DOHH2 (cell line): ENCODE results near the gene MTFP1.

Source experiments
- H3F3A ChIP-seq: fragments of 200-600 bp; sonication (generic), shearing (Covaris generic); 2 replicates; pipeline ENCODE4 v1.6.0; 2016; ENCODE audit warnings: antibody characterized with exemption, mild to moderate bottlenecking; ENCODE audit not compliant: control insufficient read depth, insufficient read depth
- H3K27ac ChIP-seq: fragments of 200-600 bp; sonication (generic); 2 replicates; pipeline ENCODE4 v1.5.1; 2014; ENCODE audit warnings: low read depth, mild to moderate bottlenecking, low read length, moderate library complexity
- H3K27me3 ChIP-seq: fragments of 200-600 bp; sonication (generic); 2 replicates; pipeline ENCODE4 v1.6.1; 2014; ENCODE audit warnings: mild to moderate bottlenecking, low read length, mixed read lengths; ENCODE audit not compliant: control insufficient read depth
- H3K36me3 ChIP-seq: fragments of 200-600 bp; sonication (generic); 2 replicates; pipeline ENCODE4 v1.6.1; 2014; ENCODE audit warnings: mild to moderate bottlenecking, low read length, moderate library complexity, mixed read lengths; ENCODE audit not compliant: control insufficient read depth
- H3K4me1 ChIP-seq: fragments of 200-600 bp; sonication (generic); 2 replicates; pipeline ENCODE4 v1.6.1; 2014; ENCODE audit warnings: mild to moderate bottlenecking, low read length, mixed read lengths; ENCODE audit not compliant: control insufficient read depth
- H3K4me2 ChIP-seq: fragments of 200-600 bp; sonication (generic); 2 replicates; pipeline ENCODE4 v1.6.0; 2014; ENCODE audit warnings: mild to moderate bottlenecking, low read length, moderate library complexity
- H3K4me3 ChIP-seq: fragments of 200-600 bp; sonication (generic); 2 replicates; pipeline ENCODE4 v1.5.1; 2014; ENCODE audit warnings: mild to moderate bottlenecking, low read length, mixed read lengths
- H3K79me2 ChIP-seq: fragments of 200-600 bp; sonication (generic); 2 replicates; pipeline ENCODE4 v1.6.1; 2014; ENCODE audit warnings: mild to moderate bottlenecking, low read length, mixed read lengths; ENCODE audit not compliant: control insufficient read depth
- H3K9me2 ChIP-seq: fragments of 200-600 bp; sonication (generic); replicated peaks from 2 replicates; pipeline ENCODE4 v1.6.1; 2014; ENCODE audit warnings: mild to moderate bottlenecking, low read length, mixed read lengths; ENCODE audit not compliant: control insufficient read depth
- H3K9me3 ChIP-seq: fragments of 200-600 bp; sonication (generic); 2 replicates; pipeline ENCODE4 v1.6.1; 2014; ENCODE audit warnings: antibody characterized with exemption, low read length, mixed read lengths; ENCODE audit not compliant: control insufficient read depth, insufficient read depth
- H4K20me1 ChIP-seq: fragments of 200-600 bp; sonication (generic); 2 replicates; pipeline ENCODE4 v1.6.0; 2014; ENCODE audit warnings: low read depth, mild to moderate bottlenecking, antibody characterized with exemption, low read length, moderate library complexity; ENCODE audit not compliant: control insufficient read depth, insufficient read depth
- CTCF ChIP-seq: fragments of 200-600 bp; sonication (generic); IDR thresholded peaks from one replicate; pipeline ENCODE4 v1.5.1; 2014; ENCODE audit warnings: antibody characterized with exemption, mild to moderate bottlenecking, low read depth, low read length; ENCODE audit not compliant: poor library complexity, severe bottlenecking
- EZH2phosphoT487 ChIP-seq: fragments of 200-600 bp; sonication (generic); IDR thresholded peaks from 2 replicates; pipeline ENCODE4 v1.6.1; 2017; ENCODE audit warnings: borderline replicate concordance, mild to moderate bottlenecking, antibody characterized with exemption, low read length, moderate library complexity, mixed read lengths

MTFP1 gene

GRCh38 chr22:30414525-30415047 lies 11.0 kb upstream of the MTFP1 start:
- no peak for TF ChIP-seq EZH2phosphoT487
- no peak for TF ChIP-seq CTCF
- Histone ChIP-seq H3K9me2 (no peaks in the 10 kb centered on the region), H3K27ac (no peak overlapping the region), H3K4me2 (no peak overlapping the region), H3K9me3 (no peaks in the 10 kb centered on the region), H3K79me2 (no peaks in the 10 kb centered on the region), H3K4me3 (no peak overlapping the region), H3F3A (no peaks in the 10 kb centered on the region), H3K36me3 (peaks cover 40% of the 10 kb centered on the region), H4K20me1 (no peaks in the 10 kb centered on the region), H3K4me1 (no peaks in the 10 kb centered on the region), H3K27me3 (no peaks in the 10 kb centered on the region)

GRCh38 chr22:30416403-30416802 lies 9.2 kb upstream of the MTFP1 start:
- Histone ChIP-seq H3K27me3 (no peaks in the 10 kb centered on the region), H3K4me1 (peaks cover 1% of the 10 kb centered on the region), H3K9me3 (no peaks in the 10 kb centered on the region), H3F3A (no peaks in the 10 kb centered on the region), H3K4me3 (no peak overlapping the region), H3K27ac (no peak overlapping the region), H3K4me2 (no peak overlapping the region), H3K9me2 (no peaks in the 10 kb centered on the region), H3K36me3 (peaks cover 53% of the 10 kb centered on the region), H4K20me1 (no peaks in the 10 kb centered on the region), H3K79me2 (peaks cover 1% of the 10 kb centered on the region)
- TF ChIP-seq CTCF (no peak), EZH2phosphoT487 (no peak)

- Histone ChIP-seq H3K9me2 (no peaks in the 10 kb centered on the region), H3F3A (peaks cover 3% of the 10 kb centered on the region; the same call in 1 of the 2 replicates), H3K4me3 (no peak overlapping the region), H3K79me2 (peaks cover 6% of the 10 kb centered on the region), H3K9me3 (no peaks in the 10 kb centered on the region), H3K4me1 (peaks cover 5% of the 10 kb centered on the region), H4K20me1 (no peaks in the 10 kb centered on the region), H3K4me2 (no peak overlapping the region), H3K27me3 (no peaks in the 10 kb centered on the region), H3K36me3 (peaks cover 58% of the 10 kb centered on the region), H3K27ac (no peak overlapping the region)
- TF ChIP-seq EZH2phosphoT487 (no peak), CTCF (no peak)
These were observed 8.7 kb upstream of the MTFP1 start for GRCh38 chr22:30416837-30417236.
